ENCODE data around the gene NPIPB2. TPM values are rescaled to one million over a fixed set of nuclear protein-coding genes. Genes with fewer than 3 reads are reported as not detected.
A peak's percentile ranks its signal among the peaks of the same experiment; 100 is the strongest.

The NPIPB2 gene
- total RNA-seq, 1 donor from 2014 or later: 10.3 TPM

- no peaks in the 10 kb centered on the region for H3K9me3 Mint-ChIP-seq (ENCODE audit: unreplicated experiment)
- Histone ChIP-seq H3K27ac (ENCODE audit: low read depth, low read length) (peak overlapping the region; percentile 63), H3K9ac (ENCODE audit: low read length) (peak overlapping the region; percentile 15), H3K79me2 (ENCODE audit: insufficient read depth, low read length) (peaks cover 83% of the 10 kb centered on the region), H3K36me3 (ENCODE audit: insufficient read depth, low read length) (peaks cover 17% of the 10 kb centered on the region), H3K27me3 (ENCODE audit: insufficient read depth, low read length) (no peaks in the 10 kb centered on the region), H3K4me3 (ENCODE audit: insufficient read depth, low read depth, low read length) (no peak overlapping the region), H3K4me2 (ENCODE audit: low read length) (peak overlapping the region; percentile 51), H2AFZ (ENCODE audit: low read depth, low read length) (no peak overlapping the region), H3K9me3 (ENCODE audit: insufficient read depth, low read depth, low read length) (no peaks in the 10 kb centered on the region), H3K4me1 (ENCODE audit: insufficient read depth, low read length) (peaks cover 10% of the 10 kb centered on the region), H4K20me1 (ENCODE audit: insufficient read depth, low read length) (peaks cover 68% of the 10 kb centered on the region)
- peaks cover 16% of the 10 kb centered on the region for H3K4me1 Mint-ChIP-seq (ENCODE audit: low read depth, unreplicated experiment)
- peaks cover 4% of the 10 kb centered on the region for H3K36me3 Mint-ChIP-seq (ENCODE audit: low read depth, unreplicated experiment)
- H3K27me3 Mint-ChIP-seq (ENCODE audit: low read depth, unreplicated experiment): no peaks in the 10 kb centered on the region
- peak overlapping the region; percentile 37 for H3K27ac Mint-ChIP-seq (ENCODE audit: unreplicated experiment)
- no peak for TF ChIP-seq CTCF (IDR thresholded peaks at IDR 0.05; ENCODE audit: insufficient read depth, low read depth, low read length)
- H3K4me3 Mint-ChIP-seq (ENCODE audit: unreplicated experiment): no peak overlapping the region
- FAIRE-seq (no peak), DNase-seq (ENCODE audit: low read depth) (peak; percentile 75)
These were observed 45.2 kb downstream of the NPIPB2 start for GRCh38 chr16:11896486-11897176.

GRCh38 chr16:11893571-11893970, 48.3 kb downstream of the NPIPB2 start:
- TF ChIP-seq CTCF (IDR thresholded peaks at IDR 0.05; ENCODE audit: insufficient read depth, low read depth, low read length) (no peak), EZH2 (IDR thresholded peaks at IDR 0.05; ENCODE audit: insufficient read depth, low read length) (no peak)
- Mint-ChIP-seq H3K27me3 (ENCODE audit: low read depth, unreplicated experiment) (no peaks in the 10 kb centered on the region), H3K9me3 (ENCODE audit: unreplicated experiment) (no peaks in the 10 kb centered on the region), H3K36me3 (ENCODE audit: low read depth, unreplicated experiment) (peaks cover 4% of the 10 kb centered on the region), H3K4me3 (ENCODE audit: unreplicated experiment) (no peak overlapping the region), H3K4me1 (ENCODE audit: low read depth, unreplicated experiment) (peaks cover 13% of the 10 kb centered on the region), H3K27ac (ENCODE audit: unreplicated experiment) (no peak overlapping the region)
- peaks cover 26% of the 10 kb centered on the region for H3K36me3 ChIP-seq (ENCODE audit: insufficient read depth, low read length)
- H4K20me1 ChIP-seq (ENCODE audit: insufficient read depth, low read length): peaks cover 38% of the 10 kb centered on the region
- H3K9me3 ChIP-seq (ENCODE audit: insufficient read depth, low read depth, low read length): no peaks in the 10 kb centered on the region
- H2AFZ ChIP-seq (ENCODE audit: low read depth, low read length): no peak overlapping the region
- peaks cover 10% of the 10 kb centered on the region for H3K4me1 ChIP-seq (ENCODE audit: insufficient read depth, low read length)
- peaks cover 53% of the 10 kb centered on the region for H3K79me2 ChIP-seq (ENCODE audit: insufficient read depth, low read length)
- H3K9ac ChIP-seq (ENCODE audit: low read length): no peak overlapping the region
- H3K4me3 ChIP-seq (ENCODE audit: insufficient read depth, low read depth, low read length): no peak overlapping the region
- no peak overlapping the region for H3K4me2 ChIP-seq (ENCODE audit: low read length)
- H3K27ac ChIP-seq (ENCODE audit: low read depth, low read length): no peak overlapping the region
- no peak for DNase-seq (ENCODE audit: low read depth)
- FAIRE-seq: no peak
- H3K27me3 ChIP-seq (ENCODE audit: insufficient read depth, low read length): no peaks in the 10 kb centered on the region

- Mint-ChIP-seq H3K4me1 (ENCODE audit: low read depth, unreplicated experiment) (peaks cover 11% of the 10 kb centered on the region), H3K4me3 (ENCODE audit: unreplicated experiment) (no peak overlapping the region), H3K9me3 (ENCODE audit: unreplicated experiment) (no peaks in the 10 kb centered on the region), H3K36me3 (ENCODE audit: low read depth, unreplicated experiment) (peaks cover 4% of the 10 kb centered on the region), H3K27ac (ENCODE audit: unreplicated experiment) (no peak overlapping the region), H3K27me3 (ENCODE audit: low read depth, unreplicated experiment) (no peaks in the 10 kb centered on the region)
- no peak overlapping the region for H3K4me2 ChIP-seq (ENCODE audit: low read length)
- no peak overlapping the region for H3K4me3 ChIP-seq (ENCODE audit: insufficient read depth, low read depth, low read length)
- H4K20me1 ChIP-seq (ENCODE audit: insufficient read depth, low read length): peaks cover 30% of the 10 kb centered on the region
- no peaks in the 10 kb centered on the region for H3K9me3 ChIP-seq (ENCODE audit: insufficient read depth, low read depth, low read length)
- FAIRE-seq (no peak), DNase-seq (ENCODE audit: low read depth) (no peak)
- no peak overlapping the region for H3K9ac ChIP-seq (ENCODE audit: low read length)
- no peak overlapping the region for H2AFZ ChIP-seq (ENCODE audit: low read depth, low read length)
- TF ChIP-seq CTCF (IDR thresholded peaks at IDR 0.05; ENCODE audit: insufficient read depth, low read depth, low read length): no peak
- TF ChIP-seq EZH2 (IDR thresholded peaks at IDR 0.05; ENCODE audit: insufficient read depth, low read length): no peak
- H3K4me1 ChIP-seq (ENCODE audit: insufficient read depth, low read length): peaks cover 10% of the 10 kb centered on the region
- H3K79me2 ChIP-seq (ENCODE audit: insufficient read depth, low read length): peaks cover 45% of the 10 kb centered on the region
- peaks cover 26% of the 10 kb centered on the region for H3K36me3 ChIP-seq (ENCODE audit: insufficient read depth, low read length)
- H3K27me3 ChIP-seq (ENCODE audit: insufficient read depth, low read length): no peaks in the 10 kb centered on the region
- H3K27ac ChIP-seq (ENCODE audit: low read depth, low read length): no peak overlapping the region
These were observed 49.1 kb downstream of the NPIPB2 start for GRCh38 chr16:11892761-11893160.
